ENCODE results near the gene NCBP3.

DNA sequence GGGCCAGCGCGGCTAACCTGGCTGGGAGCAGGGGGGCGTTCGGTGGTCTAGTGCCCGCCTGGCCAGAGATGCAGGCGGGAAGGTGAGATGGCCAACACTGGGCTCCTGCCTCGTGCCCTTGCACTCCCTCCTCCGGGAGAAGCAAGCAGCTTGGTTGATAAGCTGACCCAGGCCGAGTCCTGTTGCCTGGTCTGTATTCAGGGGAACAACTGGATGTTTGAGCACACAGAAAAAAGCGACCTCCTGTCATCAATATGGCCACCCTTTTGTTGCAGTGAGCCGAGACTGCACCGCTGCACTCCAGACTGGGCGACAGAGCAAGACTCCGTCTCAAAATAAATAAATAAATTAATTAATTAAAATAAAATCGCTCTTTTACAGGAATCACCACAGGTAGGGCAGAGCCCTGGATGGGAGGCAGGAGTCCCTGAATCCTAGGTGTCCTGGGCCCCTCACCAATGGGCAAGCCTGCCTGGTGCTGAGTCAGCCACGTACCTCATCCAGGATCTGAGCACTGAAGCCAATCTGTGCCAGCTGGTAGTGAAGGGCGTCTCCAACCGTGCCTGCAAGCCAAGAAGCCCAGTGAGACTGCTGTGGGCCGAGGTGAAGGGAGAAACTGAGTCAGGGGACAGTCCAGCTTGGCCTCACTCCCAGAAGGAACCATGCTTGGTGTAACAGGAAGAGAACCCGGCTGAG lies 90.6 kb downstream of the NCBP3 start:
- TF ChIP-seq EZH2 (IDR thresholded peaks at IDR 0.05; ENCODE audit: borderline replicate concordance, low read depth, low read length, severe bottlenecking) (no peak), POLR2A (IDR thresholded peaks at IDR 0.05; ENCODE audit: low read depth, low read length) (no peak), POLR2AphosphoS5 (IDR thresholded peaks at IDR 0.05; ENCODE audit: insufficient read depth, low read depth, low read length) (no peak), MYC (IDR thresholded peaks at IDR 0.05; ENCODE audit: low read depth, low read length) (no peak)
- TF ChIP-seq, protein P1, sequence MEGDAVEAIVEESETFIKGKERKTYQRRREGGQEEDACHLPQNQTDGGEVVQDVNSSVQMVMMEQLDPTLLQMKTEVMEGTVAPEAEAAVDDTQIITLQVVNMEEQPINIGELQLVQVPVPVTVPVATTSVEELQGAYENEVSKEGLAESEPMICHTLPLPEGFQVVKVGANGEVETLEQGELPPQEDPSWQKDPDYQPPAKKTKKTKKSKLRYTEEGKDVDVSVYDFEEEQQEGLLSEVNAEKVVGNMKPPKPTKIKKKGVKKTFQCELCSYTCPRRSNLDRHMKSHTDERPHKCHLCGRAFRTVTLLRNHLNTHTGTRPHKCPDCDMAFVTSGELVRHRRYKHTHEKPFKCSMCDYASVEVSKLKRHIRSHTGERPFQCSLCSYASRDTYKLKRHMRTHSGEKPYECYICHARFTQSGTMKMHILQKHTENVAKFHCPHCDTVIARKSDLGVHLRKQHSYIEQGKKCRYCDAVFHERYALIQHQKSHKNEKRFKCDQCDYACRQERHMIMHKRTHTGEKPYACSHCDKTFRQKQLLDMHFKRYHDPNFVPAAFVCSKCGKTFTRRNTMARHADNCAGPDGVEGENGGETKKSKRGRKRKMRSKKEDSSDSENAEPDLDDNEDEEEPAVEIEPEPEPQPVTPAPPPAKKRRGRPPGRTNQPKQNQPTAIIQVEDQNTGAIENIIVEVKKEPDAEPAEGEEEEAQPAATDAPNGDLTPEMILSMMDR (IDR thresholded peaks at IDR 0.05; ENCODE audit: extremely low read depth in 1 of 2, insufficient read depth in 1 of 2, low read depth in 1 of 2, low read length in 2 of 2), result no peak

Data from endothelial cell of umbilical vein (primary cell).